ENCODE results near the gene MMP7. TPM values are rescaled to one million over a fixed set of nuclear protein-coding genes. Genes with fewer than 3 reads are reported as not detected.

Gene MMP7
- 10 to 100 TPM in 1 of 4 donors, 1 to 10 TPM in 1, not detected in 2; 2.1 to 34.2 TPM for total RNA-seq

GRCh38 chr11:102530558-102530957 lies at the start of gene MMP7:
MMP7 (minus strand) TSS chr11:102530747; CDS start chr11:102530700, 47 bp downstream.
- no peak for TF ChIP-seq CTCF (IDR thresholded peaks at IDR 0.05)
- DNase-seq (ENCODE audit: low spot score): no peak
- no peak for ATAC-seq (ENCODE audit: low FRiP score)

GRCh38 chr11:102577723-102578122 lies 47.2 kb upstream of the MMP7 start:
- DNase-seq (ENCODE audit: low spot score) (no peak), ATAC-seq (ENCODE audit: low FRiP score) (no peak)
- no peak for TF ChIP-seq CTCF (IDR thresholded peaks at IDR 0.05)

GRCh38 chr11:102577182-102577581 lies 46.6 kb upstream of the MMP7 start:
- ATAC-seq (ENCODE audit: low FRiP score): no peak

GRCh38 chr11:102576350-102576749 lies 45.8 kb upstream of the MMP7 start:
- no peak for TF ChIP-seq CTCF (IDR thresholded peaks at IDR 0.05)
- DNase-seq (ENCODE audit: low spot score): no peak
- ATAC-seq (ENCODE audit: low FRiP score): no peak

More at GRCh38 chr11:102577182-102577581, 46.6 kb upstream of the MMP7 start:
- no peak for DNase-seq (ENCODE audit: low spot score)
- TF ChIP-seq CTCF (IDR thresholded peaks at IDR 0.05): no peak

- ATAC-seq (ENCODE audit: low FRiP score) (no peak), DNase-seq (ENCODE audit: low spot score) (no peak)
- TF ChIP-seq CTCF (IDR thresholded peaks at IDR 0.05): no peak
Measured at GRCh38 chr11:102575012-102575411, 44.5 kb upstream of the MMP7 start.

GRCh38 chr11:102573851-102574250 lies 43.3 kb upstream of the MMP7 start:
- no peak for TF ChIP-seq CTCF (IDR thresholded peaks at IDR 0.05)
- no peak for ATAC-seq (ENCODE audit: low FRiP score)
- no peak for DNase-seq (ENCODE audit: low spot score)

- ATAC-seq (ENCODE audit: low FRiP score) (no peak), DNase-seq (ENCODE audit: low spot score) (no peak)
- no peak for TF ChIP-seq CTCF (IDR thresholded peaks at IDR 0.05)
Measured at GRCh38 chr11:102572554-102573220, 42.1 kb upstream of the MMP7 start.
